HEK293 (cell line): ENCODE data around the gene NSMCE4A.

Experiments
- CTCF ChIA-PET: fragments of 350-600 bp; formaldehyde crosslinking; extraction: SDS; loops from one replicate; lab custom pipeline; 2021; ENCODE audit warnings: antibody characterized with exemption; lab: Yijun Ruan, JAX
- POLR2A ChIA-PET: fragments of 300-600 bp; formaldehyde crosslinking; extraction: SDS; loops from one replicate; lab custom pipeline; 2020; ENCODE audit warnings: antibody characterized with exemption, inconsistent platforms; lab: Yijun Ruan, JAX
- H3K27ac ChIP-seq: fragments of 200-500 bp; sonication (Bioruptor generic); 2 replicates; pipeline ENCODE4 v1.5.1; 2014; ENCODE audit warnings: low read depth, low read length, control low read depth, inconsistent platforms; ENCODE audit errors: extremely low read depth
- H3K36me3 ChIP-seq, 2 experiments: fragments of 200-500 bp in 1 of 2; sonication (Bioruptor generic) in 1 of 2; 1 replicate in 1 of 2; 2 replicates in 1 of 2; pipeline ENCODE4 v1.5.1; 2014 to 2017; ENCODE audit warnings: inconsistent platforms in 2 of 2, low read length in 2 of 2; ENCODE audit not compliant: control insufficient read depth in 2 of 2, insufficient read depth in 1 of 2
- H3K4me1 ChIP-seq: fragments of 200-500 bp; sonication (Bioruptor generic); 2 replicates; pipeline ENCODE4 v1.5.1; 2014; ENCODE audit warnings: mild to moderate bottlenecking, low read length, inconsistent platforms; ENCODE audit not compliant: control insufficient read depth, insufficient read depth
- H3K4me3 ChIP-seq: 2 replicates; pipeline ENCODE4 v1.5.1; 2011; ENCODE audit warnings: low read depth, mild to moderate bottlenecking, control low read depth, low read length, moderate library complexity
- H3K9me3 ChIP-seq: fragments of 200-500 bp; sonication (Bioruptor generic); 2 replicates; pipeline ENCODE4 v1.5.1; 2014; ENCODE audit warnings: low read depth, low read length, inconsistent platforms; ENCODE audit not compliant: control insufficient read depth, insufficient read depth
- GLI4 ChIP-seq: fragments of 450-650 bp; formaldehyde crosslinking; IDR thresholded peaks from 2 replicates; pipeline ENCODE4 v1.5.1; 2016; ENCODE audit warnings: missing biosample characterization, missing genetic modification characterization
- MYNN ChIP-seq: fragments of 450-650 bp; formaldehyde crosslinking; IDR thresholded peaks from 2 replicates; pipeline ENCODE4 v1.5.1; 2016; ENCODE audit warnings: missing biosample characterization, missing genetic modification characterization, borderline replicate concordance
- SETDB1 ChIP-seq: IDR thresholded peaks from one replicate; pipeline ENCODE4 v1.6.1; 2017; ENCODE audit warnings: mild to moderate bottlenecking, low read length, moderate library complexity, mixed read lengths; ENCODE audit not compliant: insufficient read length
- TRIM28 ChIP-seq: IDR thresholded peaks from 2 replicates; pipeline ENCODE4 v1.6.1; 2011; ENCODE audit warnings: low read length, control low read depth, borderline replicate concordance
- YY2 ChIP-seq: fragments of 450-650 bp; formaldehyde crosslinking; IDR thresholded peaks from 2 replicates; pipeline ENCODE4 v1.5.1; 2016; ENCODE audit warnings: missing biosample characterization, missing genetic modification characterization
- ZBTB1 ChIP-seq: fragments of 450-650 bp; formaldehyde crosslinking; IDR thresholded peaks from 2 replicates; pipeline ENCODE4 v1.5.1; 2016; ENCODE audit warnings: missing biosample characterization, missing genetic modification characterization
- ZNF148 ChIP-seq: fragments of 450-650 bp; formaldehyde crosslinking; IDR thresholded peaks from 2 replicates; pipeline ENCODE4 v1.5.0; 2017; ENCODE audit warnings: missing biosample characterization, missing genetic modification characterization, borderline replicate concordance
- ZNF155 ChIP-seq: fragments of 450-650 bp; formaldehyde crosslinking; IDR thresholded peaks from 2 replicates; pipeline ENCODE4 v1.5.1; 2016; ENCODE audit warnings: missing biosample characterization, missing genetic modification characterization
- ZNF24 ChIP-seq: fragments of 450-650 bp; formaldehyde crosslinking; IDR thresholded peaks from 2 replicates; pipeline ENCODE4 v1.5.1; 2016; ENCODE audit warnings: missing biosample characterization, missing genetic modification characterization
- ZNF350 ChIP-seq: fragments of 450-650 bp; formaldehyde crosslinking; IDR thresholded peaks from 2 replicates; pipeline ENCODE4 v1.5.0; 2017; ENCODE audit warnings: missing biosample characterization, mild to moderate bottlenecking, missing genetic modification characterization
- ZNF449 ChIP-seq: fragments of 450-650 bp; formaldehyde crosslinking; IDR thresholded peaks from 2 replicates; pipeline ENCODE4 v1.5.1; 2017; ENCODE audit warnings: missing biosample characterization, mild to moderate bottlenecking, missing genetic modification characterization, moderate library complexity
- ZNF555 ChIP-seq: fragments of 450-650 bp; formaldehyde crosslinking; conservative IDR thresholded peaks from 2 replicates; pipeline ENCODE4 v1.5.1; 2017; ENCODE audit warnings: missing biosample characterization, mild to moderate bottlenecking, missing genetic modification characterization, inconsistent platforms
- ZSCAN18 ChIP-seq: fragments of 450-650 bp; formaldehyde crosslinking; IDR thresholded peaks from 2 replicates; pipeline ENCODE4 v1.5.1; 2016; ENCODE audit warnings: missing biosample characterization, missing genetic modification characterization
- ZSCAN30 ChIP-seq: fragments of 450-650 bp; IDR thresholded peaks from 2 replicates; pipeline ENCODE4 v1.5.1; 2018; ENCODE audit warnings: missing biosample characterization, mild to moderate bottlenecking, missing genetic modification characterization, moderate library complexity

The NSMCE4A gene

GRCh38 chr10:122007415-122007814, 32.4 kb upstream of the NSMCE4A start:
- POLR2A ChIA-PET = no interaction called here
- H3K4me1 ChIP-seq = no peaks in the 10 kb centered on the region
- no peak overlapping the region for H3K4me3 ChIP-seq
- H3K9me3 ChIP-seq = no peaks in the 10 kb centered on the region
- TF ChIP-seq ZNF155 (tag by site-specific recombination) (no peak), ZBTB1 (tag by site-specific recombination) (no peak)
- TF ChIP-seq, all 188 proteins: peak for 0
- Histone ChIP-seq H3K27ac (no peak overlapping the region), H3K36me3 (no peaks in the 10 kb centered on the region)
- CTCF ChIA-PET = no interaction called here

- POLR2A ChIA-PET = no interaction called here
- Histone ChIP-seq H3K4me1 (no peaks in the 10 kb centered on the region), H3K4me3 (no peak overlapping the region), H3K9me3 (no peaks in the 10 kb centered on the region; the same call in 1 of the 2 replicates), H3K27ac (no peak overlapping the region), H3K36me3 (no peaks in the 10 kb centered on the region)
- TF ChIP-seq SETDB1 (peak; percentile 90), GLI4 (tag by site-specific recombination) (no peak), TRIM28 (0 out of 2 replicates have a peak, but pooled peaks have one; percentile 19), ZSCAN18 (tag by site-specific recombination) (no peak)
- CTCF ChIA-PET = no interaction called here
Measured at GRCh38 chr10:122001698-122002097, 26.7 kb upstream of the NSMCE4A start.

- TF ChIP-seq ZNF449 (tag by site-specific recombination) (no peak), ZNF555 (tag by site-specific recombination) (no peak), ZNF24 (no peak)
- ChIA-PET POLR2A (no interaction called here), CTCF (no interaction called here)
- H3K27ac ChIP-seq = no peak overlapping the region
- H3K4me1 ChIP-seq = no peaks in the 10 kb centered on the region
- H3K9me3 ChIP-seq = no peaks in the 10 kb centered on the region; the same call in 1 of the 2 replicates
- H3K36me3 ChIP-seq = no peaks in the 10 kb centered on the region
- no peak overlapping the region for H3K4me3 ChIP-seq
Measured at GRCh38 chr10:121999301-121999700, 24.3 kb upstream of the NSMCE4A start.

GRCh38 chr10:121998462-121998861, 23.4 kb upstream of the NSMCE4A start:
- no peak for TF ChIP-seq ZNF350
- TF ChIP-seq ZSCAN30 (tag by site-specific recombination) = no peak
- no peak for TF ChIP-seq ZNF148 (tag by site-specific recombination)
- TF ChIP-seq YY2 (tag by site-specific recombination) = no peak
- no peak for TF ChIP-seq MYNN (tag by site-specific recombination)
- TF ChIP-seq, all 188 proteins: peak for 0
- ChIA-PET POLR2A (no interaction called here), CTCF (interaction anchor here (0.6 kb wide), 1 partner anchor 1311 kb away, joined by 4 read pairs; no protein-coding TSS in a partner anchor)
- Histone ChIP-seq H3K4me3 (no peak overlapping the region), H3K9me3 (no peaks in the 10 kb centered on the region; the same call in 1 of the 2 replicates), H3K4me1 (no peaks in the 10 kb centered on the region), H3K36me3 (no peaks in the 10 kb centered on the region), H3K27ac (no peak overlapping the region)
